ENCODE measurements around the gene PLBD1. TPM values are rescaled to one million over a fixed set of nuclear protein-coding genes. Genes with fewer than 3 reads are reported as not detected.

Gene PLBD1
- total RNA-seq, 4 donors from 2014 or later, result 9.9 to 33.6 (median 20.5) TPM

DNA sequence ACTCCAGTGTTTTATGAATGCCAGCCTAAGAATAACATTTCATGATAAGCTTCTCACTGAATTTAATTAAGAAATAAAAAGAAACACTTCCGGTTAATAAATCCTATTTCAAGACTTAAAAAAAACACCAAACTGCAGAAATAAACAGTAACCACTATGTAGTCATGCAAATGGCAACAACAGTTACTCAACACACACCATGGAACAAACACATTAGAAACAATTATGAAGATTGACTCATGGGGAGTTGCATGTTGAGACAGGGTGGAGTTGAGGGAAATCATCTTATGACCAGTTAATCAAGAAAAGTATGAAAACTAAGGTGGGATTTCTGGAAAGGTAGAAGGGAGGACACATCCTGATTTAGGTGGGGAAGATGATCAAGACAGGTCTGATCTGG lies 52.7 kb downstream of the PLBD1 start:
- TF ChIP-seq POLR2A (IDR thresholded peaks at IDR 0.05), result no peak
- TF ChIP-seq, protein P1, sequence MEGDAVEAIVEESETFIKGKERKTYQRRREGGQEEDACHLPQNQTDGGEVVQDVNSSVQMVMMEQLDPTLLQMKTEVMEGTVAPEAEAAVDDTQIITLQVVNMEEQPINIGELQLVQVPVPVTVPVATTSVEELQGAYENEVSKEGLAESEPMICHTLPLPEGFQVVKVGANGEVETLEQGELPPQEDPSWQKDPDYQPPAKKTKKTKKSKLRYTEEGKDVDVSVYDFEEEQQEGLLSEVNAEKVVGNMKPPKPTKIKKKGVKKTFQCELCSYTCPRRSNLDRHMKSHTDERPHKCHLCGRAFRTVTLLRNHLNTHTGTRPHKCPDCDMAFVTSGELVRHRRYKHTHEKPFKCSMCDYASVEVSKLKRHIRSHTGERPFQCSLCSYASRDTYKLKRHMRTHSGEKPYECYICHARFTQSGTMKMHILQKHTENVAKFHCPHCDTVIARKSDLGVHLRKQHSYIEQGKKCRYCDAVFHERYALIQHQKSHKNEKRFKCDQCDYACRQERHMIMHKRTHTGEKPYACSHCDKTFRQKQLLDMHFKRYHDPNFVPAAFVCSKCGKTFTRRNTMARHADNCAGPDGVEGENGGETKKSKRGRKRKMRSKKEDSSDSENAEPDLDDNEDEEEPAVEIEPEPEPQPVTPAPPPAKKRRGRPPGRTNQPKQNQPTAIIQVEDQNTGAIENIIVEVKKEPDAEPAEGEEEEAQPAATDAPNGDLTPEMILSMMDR (IDR thresholded peaks at IDR 0.05), result no peak
- no peaks in the 10 kb centered on the region for H3K9me3 ChIP-seq
- peaks cover 0 to 4% (median 0%) of the 10 kb centered on the region in 4 donors for H3K4me1 ChIP-seq
- no peaks in the 10 kb centered on the region for H3K27me3 ChIP-seq
- H3K36me3 ChIP-seq, result no peaks in the 10 kb centered on the region
- H3K4me3 ChIP-seq, result no peak overlapping the region
- no peak for DNase-seq
- H3K27ac ChIP-seq, result no peak overlapping the region

DNA sequence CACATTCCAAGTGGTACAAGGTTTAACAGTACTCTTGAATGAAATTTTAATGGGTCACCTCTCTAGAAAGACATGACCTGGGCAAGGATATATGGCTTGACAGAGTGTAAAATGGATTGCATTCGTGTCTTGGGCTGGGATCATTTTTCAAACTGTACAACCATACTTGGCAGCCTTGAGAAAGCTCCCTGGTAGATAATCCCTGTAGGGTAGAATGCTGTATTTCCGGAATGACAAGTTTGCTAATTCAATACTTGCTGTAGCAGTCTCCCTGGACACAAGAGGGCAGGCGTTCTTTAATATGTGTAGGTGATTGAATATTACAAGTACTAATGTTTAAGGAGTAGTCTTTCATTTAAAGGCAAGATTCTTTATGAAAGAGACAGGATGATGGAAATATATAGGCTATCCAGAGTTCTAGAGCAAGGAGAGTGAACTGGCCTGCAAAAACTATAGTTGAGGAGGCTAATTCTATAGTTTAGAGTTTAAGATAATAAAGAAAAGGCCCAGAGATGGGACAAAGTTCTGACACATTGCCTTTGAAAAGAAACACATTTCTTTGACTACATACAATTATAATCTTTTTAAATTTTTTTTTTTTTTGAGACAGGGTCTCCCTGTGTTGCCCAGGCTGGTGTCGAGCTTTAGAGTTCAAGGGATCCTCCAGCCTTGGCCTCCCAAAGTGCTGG lies 53.4 kb downstream of the PLBD1 start:
- H3K4me3 ChIP-seq, result no peak overlapping the region
- no peaks in the 10 kb centered on the region for H3K36me3 ChIP-seq
- TF ChIP-seq, protein P1 (IDR thresholded peaks at IDR 0.05), result peak in 4 of 6 experiments; percentile 50 to 93 (median 88)
- no peak for TF ChIP-seq POLR2A (IDR thresholded peaks at IDR 0.05)
- peak overlapping the region in 1 of 4 donors; percentile 20 for H3K27ac ChIP-seq
- no peaks in the 10 kb centered on the region for H3K27me3 ChIP-seq
- DNase-seq, result peak in 1 of 3 donors; percentile 76
- peaks cover 0 to 4% (median 0%) of the 10 kb centered on the region in 4 donors for H3K4me1 ChIP-seq
- H3K9me3 ChIP-seq, result no peaks in the 10 kb centered on the region

GRCh38 chr12:14510574-14510973 lies 57.1 kb downstream of the PLBD1 start:
- no peak for TF ChIP-seq POLR2A (IDR thresholded peaks at IDR 0.05)
- TF ChIP-seq, protein P1 (IDR thresholded peaks at IDR 0.05), result no peak
- Histone ChIP-seq H3K27me3 (no peaks in the 10 kb centered on the region), H3K4me3 (no peak overlapping the region), H3K36me3 (peaks cover 0 to 7% (median 0%) of the 10 kb centered on the region in 3 donors), H3K9me3 (no peaks in the 10 kb centered on the region), H3K4me1 (peaks cover 0 to 4% (median 0%) of the 10 kb centered on the region in 4 donors), H3K27ac (no peak overlapping the region)
- no peak for DNase-seq

DNA sequence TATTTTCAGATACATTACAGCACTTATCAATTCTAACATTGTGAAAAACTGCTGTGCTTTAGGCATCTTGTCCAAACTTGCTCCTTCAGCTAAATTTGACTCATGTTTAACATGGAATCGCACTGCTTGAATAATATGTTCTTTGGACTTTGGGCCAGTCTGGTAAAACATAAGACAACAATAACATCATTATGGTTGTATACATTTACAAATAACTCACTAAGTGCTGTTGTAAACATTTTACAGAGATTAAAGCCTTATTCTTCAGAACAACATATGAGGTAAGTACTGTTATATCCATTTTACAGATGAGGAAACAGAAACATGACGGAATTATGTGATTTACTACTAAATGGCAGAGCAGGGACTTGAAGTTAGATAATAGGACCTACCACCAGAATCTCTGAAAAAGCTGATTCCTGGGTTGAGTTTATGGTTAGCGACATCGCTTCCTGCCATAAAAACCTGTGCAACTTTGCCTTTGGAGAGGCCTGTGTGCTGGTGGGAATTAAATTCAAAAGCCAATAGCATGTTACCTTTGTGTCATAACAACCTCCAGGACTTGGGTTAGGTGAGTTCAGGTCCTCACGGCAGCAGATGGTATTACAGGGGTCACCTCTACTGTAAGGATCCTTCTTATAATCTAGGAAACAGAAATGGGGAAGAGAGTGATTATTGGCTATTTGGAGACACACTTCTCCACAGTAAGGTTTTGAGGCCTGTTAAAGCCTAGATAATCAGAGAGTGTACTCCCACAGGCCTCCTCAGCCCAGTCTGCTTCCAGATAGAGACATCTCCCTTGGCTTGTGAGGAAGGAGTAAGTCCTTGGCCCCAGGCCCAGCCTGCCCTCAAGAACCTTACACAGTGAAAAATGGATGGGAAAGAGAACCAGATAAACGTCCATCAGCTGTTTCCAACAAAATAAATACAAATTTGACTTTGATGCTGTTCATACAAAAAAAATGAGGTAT lies 61.8 kb downstream of the PLBD1 start:
- TF ChIP-seq POLR2A (IDR thresholded peaks at IDR 0.05), result no peak
- TF ChIP-seq, protein P1 (IDR thresholded peaks at IDR 0.05), result no peak
- Histone ChIP-seq H3K36me3 (peaks cover 0 to 24% (median 0%) of the 10 kb centered on the region in 3 donors), H3K4me1 (no peaks in the 10 kb centered on the region), H3K27me3 (no peaks in the 10 kb centered on the region), H3K9me3 (no peaks in the 10 kb centered on the region), H3K27ac (no peak overlapping the region), H3K4me3 (no peak overlapping the region)
- no peak for DNase-seq

- H3K4me3 ChIP-seq, result no peak overlapping the region
- no peak overlapping the region for H3K27ac ChIP-seq
- no peaks in the 10 kb centered on the region for H3K9me3 ChIP-seq
- H3K36me3 ChIP-seq, result peaks cover 0 to 70% (median 0%) of the 10 kb centered on the region in 3 donors
- no peaks in the 10 kb centered on the region for H3K4me1 ChIP-seq
- no peaks in the 10 kb centered on the region for H3K27me3 ChIP-seq
- DNase-seq, result no peak
- TF ChIP-seq, protein P1 (IDR thresholded peaks at IDR 0.05), result no peak
- TF ChIP-seq POLR2A (IDR thresholded peaks at IDR 0.05), result no peak
Measured at GRCh38 chr12:14495326-14495725, 72.4 kb downstream of the PLBD1 start.
